Measurements from ENCODE around the gene OR51B6.
"Not testable (repeated sequence)": the region's sequence is repeated elsewhere in the genome, so short reads cannot be mapped to it uniquely, and the experiment has no call there.

The OR51B6 gene

GRCh38 chr11:5351208-5351607 lies at the start of gene OR51B6:
Gene OR51B6 (plus strand): TSS chr11:5351508. CDS start chr11:5351508, 0 bp downstream.
- POLR2A ChIA-PET (ENCODE audit: low non-redundant PET), result no interaction called here
- CTCF ChIA-PET, result interaction anchor here (1.0 kb wide), 1 partner anchor 16 kb away, joined by 3 read pairs; no protein-coding TSS in a partner anchor
- TF ChIP-seq CTCF (conservative IDR thresholded peaks at IDR 0.05; ENCODE audit: low read depth), result no peak
- no peak within 1 kb of the TSS for H3K27ac ChIP-seq
- no peak for DNase-seq (ENCODE audit: low spot score)

GRCh38 chr11:5301846-5302245 lies 49.5 kb upstream of the OR51B6 start, which contains the start of gene OR51B4:
Gene OR51B4 (minus strand): TSS chr11:5301946. CDS start chr11:5301946, 0 bp downstream.
- CTCF ChIA-PET, result no interaction called here
- DNase-seq (ENCODE audit: low spot score), result no peak
- POLR2A ChIA-PET (ENCODE audit: low non-redundant PET), result no interaction called here
- TF ChIP-seq CTCF (conservative IDR thresholded peaks at IDR 0.05; ENCODE audit: low read depth), result no peak
- H3K27ac ChIP-seq, result no peak within 1 kb of the TSS

GRCh38 chr11:5303626-5304025 lies 47.7 kb upstream of the OR51B6 start:
- no peak for DNase-seq (ENCODE audit: low spot score)
- ChIA-PET POLR2A (ENCODE audit: low non-redundant PET) (no interaction called here), CTCF (no interaction called here)
- no peak for TF ChIP-seq CTCF (conservative IDR thresholded peaks at IDR 0.05; ENCODE audit: low read depth)
- H3K27ac ChIP-seq, result no peak overlapping the region

- CTCF ChIA-PET, result no interaction called here
- POLR2A ChIA-PET (ENCODE audit: low non-redundant PET), result no interaction called here
- no peak for TF ChIP-seq CTCF (conservative IDR thresholded peaks at IDR 0.05; ENCODE audit: low read depth)
- no peak for DNase-seq (ENCODE audit: low spot score)
- H3K27ac ChIP-seq, result no peak overlapping the region
These were observed 47.3 kb upstream of the OR51B6 start for GRCh38 chr11:5304046-5304445.

- no peak overlapping the region for H3K27ac ChIP-seq
- no peak for TF ChIP-seq CTCF (conservative IDR thresholded peaks at IDR 0.05; ENCODE audit: low read depth)
- CTCF ChIA-PET, result no interaction called here
- DNase-seq (ENCODE audit: low spot score), result no peak
- POLR2A ChIA-PET (ENCODE audit: low non-redundant PET), result no interaction called here
These were observed 43.9 kb upstream of the OR51B6 start for GRCh38 chr11:5307256-5308019.

GRCh38 chr11:5310423-5310822 lies 40.9 kb upstream of the OR51B6 start:
- CTCF ChIA-PET, result interaction anchor here (0.6 kb wide), 1 partner anchor 19 kb away, joined by 3 read pairs; no protein-coding TSS in a partner anchor
- no peak overlapping the region for H3K27ac ChIP-seq
- no peak for TF ChIP-seq CTCF (conservative IDR thresholded peaks at IDR 0.05; ENCODE audit: low read depth)
- POLR2A ChIA-PET (ENCODE audit: low non-redundant PET), result no interaction called here
- DNase-seq (ENCODE audit: low spot score), result no peak

GRCh38 chr11:5313326-5314023 lies 37.8 kb upstream of the OR51B6 start:
- POLR2A ChIA-PET (ENCODE audit: low non-redundant PET); CTCF ChIA-PET; DNase-seq (ENCODE audit: low spot score); H3K27ac ChIP-seq: not testable (repeated sequence)

Measured in RWPE1 (cell line).